ENCODE measurements around the gene EIF1AX. TPM values are rescaled to one million over a fixed set of nuclear protein-coding genes. Genes with fewer than 3 reads are reported as not detected.
"Not testable (repeated sequence)": the region's sequence is repeated elsewhere in the genome, so short reads cannot be mapped to it uniquely, and the experiment has no call there.

EIF1AX gene
- total RNA-seq, 4 donors from 2014 or later, result 45.2 to 55.0 (median 46.9) TPM

GRCh38 chrX:20127440-20127839 lies 14.2 kb downstream of the EIF1AX start:
- not testable (repeated sequence) for H3K4me3 ChIP-seq; DNase-seq (ENCODE audit: extremely low spot score); H3K27me3 ChIP-seq; H3K9me3 ChIP-seq; H3K27ac ChIP-seq (replicated peaks in 1 of 4); H3K4me1 ChIP-seq
- H3K36me3 ChIP-seq, result peaks cover 0 to 57% (median 40%) of the 10 kb centered on the region in 4 donors
- TF ChIP-seq CTCF (IDR thresholded peaks at IDR 0.05), result peak in 2 of 3 experiments; percentile 35
- intact Hi-C loops (cut with DNase I), result loop anchor here (10.0 kb wide), 1 partner anchor 583 kb away; no protein-coding TSS in a partner anchor
- WGBS, result 13% methylated on average over 3 of the region's 3 CpGs

GRCh38 chrX:20126833-20127232 lies 14.8 kb downstream of the EIF1AX start:
- peaks cover 0 to 51% (median 35%) of the 10 kb centered on the region in 4 donors for H3K36me3 ChIP-seq
- not testable (repeated sequence) for DNase-seq (ENCODE audit: extremely low spot score); H3K4me1 ChIP-seq; H3K4me3 ChIP-seq; H3K27me3 ChIP-seq; H3K27ac ChIP-seq (replicated peaks in 1 of 4); H3K9me3 ChIP-seq
- WGBS, result 60% methylated on average over 1 of the region's 1 CpG
- intact Hi-C loops (cut with DNase I), result loop anchor here (10.0 kb wide), 1 partner anchor 582 kb away; no protein-coding TSS in a partner anchor

- Histone ChIP-seq H3K27me3 (no peaks in the 10 kb centered on the region), H3K36me3 (peaks cover 0 to 32% (median 20%) of the 10 kb centered on the region in 4 donors), H3K27ac (replicated peaks in 1 of 4) (no peak overlapping the region), H3K4me3 (no peak overlapping the region), H3K9me3 (no peaks in the 10 kb centered on the region), H3K4me1 (peaks cover 0 to 7% (median 5%) of the 10 kb centered on the region in 4 donors)
- TF ChIP-seq POLR2AphosphoS5 (IDR thresholded peaks at IDR 0.05) (no peak), CTCF (IDR thresholded peaks at IDR 0.05) (no peak), EP300 (IDR thresholded peaks at IDR 0.05) (no peak), POLR2A (IDR thresholded peaks at IDR 0.05; ENCODE audit: low read depth) (no peak)
- DNase-seq (ENCODE audit: extremely low spot score), result no peak
- intact Hi-C loops (cut with DNase I), result loop anchor here (10.0 kb wide), 1 partner anchor 580 kb away; no protein-coding TSS in a partner anchor
Measured at GRCh38 chrX:20124964-20125363, 16.7 kb downstream of the EIF1AX start.

- Histone ChIP-seq H3K27ac (replicated peaks in 1 of 4) (no peak overlapping the region), H3K4me3 (no peak overlapping the region), H3K9me3 (no peaks in the 10 kb centered on the region), H3K27me3 (peaks cover 0 to 22% (median 13%) of the 10 kb centered on the region in 4 donors), H3K36me3 (no peaks in the 10 kb centered on the region), H3K4me1 (peaks cover 0 to 15% (median 13%) of the 10 kb centered on the region in 4 donors)
- DNase-seq (ENCODE audit: extremely low spot score), result no peak
- TF ChIP-seq CTCF (IDR thresholded peaks at IDR 0.05), result no peak
- no peak for TF ChIP-seq EP300 (IDR thresholded peaks at IDR 0.05)
- no peak for TF ChIP-seq POLR2AphosphoS5 (IDR thresholded peaks at IDR 0.05)
- WGBS, result 65% methylated on average over 12 of the region's 12 CpGs
- intact Hi-C loops (cut with DNase I), result no loop called here
Measured at GRCh38 chrX:20118065-20118824, 23.4 kb downstream of the EIF1AX start.

- intact Hi-C loops (cut with DNase I), result no loop called here
- TF ChIP-seq EP300 (IDR thresholded peaks at IDR 0.05) (no peak), CTCF (IDR thresholded peaks at IDR 0.05) (no peak), POLR2A (IDR thresholded peaks at IDR 0.05; ENCODE audit: low read depth) (no peak)
- 80% methylated on average over 11 of the region's 91 CpGs for WGBS
Measured at GRCh38 chrX:20116577-20117240, 24.9 kb downstream of the EIF1AX start, which contains the start of gene MAP7D2. TSS of gene MAP7D2 (minus strand) at chrX:20116907. CDS start at chrX:20116879, 28 bp downstream.

More at GRCh38 chrX:20116577-20117240, 24.9 kb downstream of the EIF1AX start, which contains the start of gene MAP7D2:
- peaks cover 0 to 22% (median 13%) of the 10 kb centered on the region in 4 donors for H3K27me3 ChIP-seq
- H3K4me3 ChIP-seq, result peak within 1 kb of the TSS; percentile 31 to 47 (median 36)
- no peaks in the 10 kb centered on the region for H3K9me3 ChIP-seq
- H3K4me1 ChIP-seq, result peaks cover 0 to 15% (median 13%) of the 10 kb centered on the region in 4 donors
- no peak within 1 kb of the TSS for H3K27ac ChIP-seq (replicated peaks in 1 of 4)
- DNase-seq (ENCODE audit: extremely low spot score), result no peak
- no peaks in the 10 kb centered on the region for H3K36me3 ChIP-seq

All from esophagus muscularis mucosa (tissue), 4 donors.